GM19452 (cell line): ENCODE data around the gene HOXA6.

Experiments
- ATAC-seq: cut with Tn5 transposase; IDR thresholded peaks from one replicate; pipeline ENCODE4 v1.9.1; 2021; ENCODE audit not compliant: unreplicated experiment

The HOXA6 gene

GRCh38 chr7:27185013-27185853 is 37.7 kb upstream of the HOXA6 start, which contains the start of gene HOXA11:
Gene HOXA11, minus strand, starts transcription at chr7:27185232. Its CDS starts 88 bp downstream, at chr7:27185144.
- no peak for ATAC-seq

- no peak for ATAC-seq
These were observed 36.9 kb upstream of the HOXA6 start for GRCh38 chr7:27184337-27185012.

GRCh38 chr7:27183682-27184336 is 36.2 kb upstream of the HOXA6 start:
- no peak for ATAC-seq

- ATAC-seq: no peak
These were observed 35.5 kb upstream of the HOXA6 start for GRCh38 chr7:27182861-27183681.

- no peak for ATAC-seq
These were observed 34.8 kb upstream of the HOXA6 start for GRCh38 chr7:27182285-27182841.

GRCh38 chr7:27181795-27182275 is 34.3 kb upstream of the HOXA6 start:
- ATAC-seq: no peak

GRCh38 chr7:27180431-27181420 is 33.2 kb upstream of the HOXA6 start:
- ATAC-seq: no peak

GRCh38 chr7:27179503-27180430 is 32.2 kb upstream of the HOXA6 start:
- ATAC-seq: no peak

- no peak for ATAC-seq
These were observed 31.5 kb upstream of the HOXA6 start for GRCh38 chr7:27179030-27179429.

GRCh38 chr7:27178366-27178765 is 30.8 kb upstream of the HOXA6 start:
- ATAC-seq: no peak

GRCh38 chr7:27177795-27178320 is 30.3 kb upstream of the HOXA6 start:
- ATAC-seq: no peak

- ATAC-seq: no peak
These were observed 29.6 kb upstream of the HOXA6 start for GRCh38 chr7:27176962-27177794.

GRCh38 chr7:27176524-27176845 is 28.9 kb upstream of the HOXA6 start:
- no peak for ATAC-seq

GRCh38 chr7:27175626-27176523 is 28.3 kb upstream of the HOXA6 start:
- no peak for ATAC-seq

GRCh38 chr7:27174874-27175625 is 27.5 kb upstream of the HOXA6 start:
- no peak for ATAC-seq
